ENCODE results near the gene OSBPL7. TPM values are rescaled to one million over a fixed set of nuclear protein-coding genes. Genes with fewer than 3 reads are reported as not detected.

The OSBPL7 gene
- total and polyA plus RNA-seq, 2 donors (not counting 3 experiments of a cell fraction or from before 2014, with no cell fraction given): 16.2 to 29.1 TPM

DNA sequence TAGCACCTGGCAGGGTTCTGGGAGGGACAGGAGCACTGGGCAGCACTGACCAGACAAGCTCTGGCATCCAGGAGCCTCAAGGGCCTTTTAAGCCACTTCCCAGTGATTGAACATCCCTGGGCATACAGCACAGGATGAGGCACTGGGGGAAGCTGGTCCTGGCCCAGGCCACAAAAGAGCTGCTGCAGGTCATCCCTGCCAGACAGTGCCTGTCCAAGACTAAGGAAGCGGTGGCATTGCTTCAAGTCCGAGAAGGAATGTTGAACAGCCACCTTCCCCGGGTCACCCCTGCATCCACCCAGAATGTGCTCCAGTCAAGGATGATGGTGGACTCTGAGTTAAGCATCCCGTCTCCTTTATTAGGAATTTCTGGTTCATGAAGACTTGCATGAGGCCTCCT lies 1.2 kb upstream of the OSBPL7 start:
- peaks cover 9% of the 10 kb centered on the region for H3K79me2 ChIP-seq (ENCODE audit: control insufficient read depth, insufficient read depth, low read length)
- no peaks in the 10 kb centered on the region for H3K9me1 ChIP-seq (replicated peaks; ENCODE audit: control insufficient read depth, extremely low read depth, insufficient read depth, low read length)
- DNase-seq (ENCODE audit: low read depth, low spot score): no peak
- H3K4me1 ChIP-seq (ENCODE audit: control insufficient read depth, extremely low read depth, insufficient read depth, low read length): peaks cover 17% of the 10 kb centered on the region
- ChIA-PET POLR2A (interaction anchor here (1.6 kb wide), 1 partner anchor 8 kb away, joined by 5 read pairs; the partner anchor contains the start of genes LRRC46 and MRPL10), CTCF (interaction anchor here (1.7 to 2.1 kb wide), 2 partner anchors 9 to 67 kb away, joined by 7 to 22 read pairs; partner anchors contain the start of genes LRRC46 and MRPL10)
- no peak overlapping the region for H3K9ac ChIP-seq (replicated peaks; ENCODE audit: extremely low read depth, insufficient read depth, low read length)
- H3K36me3 ChIP-seq (ENCODE audit: control insufficient read depth in 2 of 2, extremely low read depth in 1 of 2, insufficient read depth in 2 of 2, low read length in 2 of 2): peaks cover 7 to 28% of the 10 kb centered on the region in 2 experiments
- no TSS peak for BruUV-seq (replicated peaks)
- FAIRE-seq: no peak
- H3K9me3 ChIP-seq (replicated peaks; ENCODE audit: control insufficient read depth, insufficient read depth, low read length): no peaks in the 10 kb centered on the region
- intact Hi-C loops (cut with micrococcal nuclease): no loop called here
- no peaks in the 10 kb centered on the region for H3K27me3 ChIP-seq (ENCODE audit: control insufficient read depth in 2 of 2, insufficient read depth in 2 of 2, low read length in 2 of 2)
- H3K4me3 ChIP-seq (replicated peaks in 1 of 3; ENCODE audit: insufficient read depth in 1 of 3, low read depth in 1 of 3, low read length in 3 of 3): no peak overlapping the region
- H3K27ac ChIP-seq (ENCODE audit: insufficient read depth, low read depth, low read length): no peak overlapping the region
- no peak overlapping the region for H2AFZ ChIP-seq (ENCODE audit: low read depth, low read length)
- TF ChIP-seq POLR2A (IDR thresholded peaks at IDR 0.05; ENCODE audit: low read depth, low read length): no peak
- no peak for TF ChIP-seq MYC (IDR thresholded peaks at IDR 0.05; ENCODE audit: low read depth, low read length)
- TF ChIP-seq, protein P1, sequence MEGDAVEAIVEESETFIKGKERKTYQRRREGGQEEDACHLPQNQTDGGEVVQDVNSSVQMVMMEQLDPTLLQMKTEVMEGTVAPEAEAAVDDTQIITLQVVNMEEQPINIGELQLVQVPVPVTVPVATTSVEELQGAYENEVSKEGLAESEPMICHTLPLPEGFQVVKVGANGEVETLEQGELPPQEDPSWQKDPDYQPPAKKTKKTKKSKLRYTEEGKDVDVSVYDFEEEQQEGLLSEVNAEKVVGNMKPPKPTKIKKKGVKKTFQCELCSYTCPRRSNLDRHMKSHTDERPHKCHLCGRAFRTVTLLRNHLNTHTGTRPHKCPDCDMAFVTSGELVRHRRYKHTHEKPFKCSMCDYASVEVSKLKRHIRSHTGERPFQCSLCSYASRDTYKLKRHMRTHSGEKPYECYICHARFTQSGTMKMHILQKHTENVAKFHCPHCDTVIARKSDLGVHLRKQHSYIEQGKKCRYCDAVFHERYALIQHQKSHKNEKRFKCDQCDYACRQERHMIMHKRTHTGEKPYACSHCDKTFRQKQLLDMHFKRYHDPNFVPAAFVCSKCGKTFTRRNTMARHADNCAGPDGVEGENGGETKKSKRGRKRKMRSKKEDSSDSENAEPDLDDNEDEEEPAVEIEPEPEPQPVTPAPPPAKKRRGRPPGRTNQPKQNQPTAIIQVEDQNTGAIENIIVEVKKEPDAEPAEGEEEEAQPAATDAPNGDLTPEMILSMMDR (IDR thresholded peaks at IDR 0.05; ENCODE audit: extremely low read depth in 1 of 2, insufficient read depth in 1 of 2, low read depth in 1 of 2, low read length in 2 of 2): no peak
- no peak for TF ChIP-seq FOS (IDR thresholded peaks at IDR 0.05; ENCODE audit: borderline replicate concordance, insufficient read depth, low read length)
- TF ChIP-seq POLR2AphosphoS5 (IDR thresholded peaks at IDR 0.05; ENCODE audit: insufficient read depth, low read depth, low read length): no peak
- TF ChIP-seq, protein P2, sequence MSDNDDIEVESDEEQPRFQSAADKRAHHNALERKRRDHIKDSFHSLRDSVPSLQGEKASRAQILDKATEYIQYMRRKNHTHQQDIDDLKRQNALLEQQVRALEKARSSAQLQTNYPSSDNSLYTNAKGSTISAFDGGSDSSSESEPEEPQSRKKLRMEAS (IDR thresholded peaks at IDR 0.05; ENCODE audit: insufficient read depth, insufficient read length): no peak
- no peak for TF ChIP-seq EZH2 (IDR thresholded peaks at IDR 0.05; ENCODE audit: borderline replicate concordance, low read depth, low read length, severe bottlenecking)
- no peak for TF ChIP-seq GATA2 (IDR thresholded peaks at IDR 0.05; ENCODE audit: insufficient read depth, insufficient read length, low read depth, low read length)
- no peak for TF ChIP-seq JUN (IDR thresholded peaks at IDR 0.05; ENCODE audit: borderline replicate concordance, insufficient read depth, insufficient read length, low read depth)
- dilution Hi-C loops (cut with MboI; ENCODE audit: extremely low pct_ligation_motif_present, low sequenced_read_pairs): no loop called here
- no peaks in the 10 kb centered on the region for H4K20me1 ChIP-seq (replicated peaks; ENCODE audit: control insufficient read depth, extremely low read depth, insufficient read depth, low read length)
- no peak overlapping the region for H3K4me2 ChIP-seq (ENCODE audit: insufficient read depth, low read length)
